Neural cell (in vitro differentiated cells): ENCODE results near the gene SPSB4.

ENCODE experiments used
- EP300 ChIP-seq: fragments of 450-650 bp; conservative IDR thresholded peaks from 2 replicates; pipeline ENCODE4 v1.6.1; 2014; ENCODE audit warnings: antibody characterized with exemption, mild to moderate bottlenecking, moderate library complexity; ENCODE audit not compliant: poor library complexity, severe bottlenecking
- EZH2 ChIP-seq: fragments of 200-600, 300-800 bp; shearing (Covaris generic), sonication (generic); IDR thresholded peaks from 2 replicates; pipeline ENCODE4 v1.6.1; 2014; ENCODE audit warnings: antibody characterized with exemption, low read length, borderline replicate concordance, mild to moderate bottlenecking; ENCODE audit not compliant: insufficient read depth, poor library complexity, severe bottlenecking
- MXI1 ChIP-seq: fragments of 450-650 bp; conservative IDR thresholded peaks from 2 replicates; pipeline ENCODE4 v1.6.1; 2014; ENCODE audit warnings: antibody characterized with exemption, mild to moderate bottlenecking; ENCODE audit not compliant: poor library complexity, severe bottlenecking
- POLR2AphosphoS5 ChIP-seq: IDR thresholded peaks from 2 replicates; pipeline ENCODE4 v1.6.1; 2012
- RAD21 ChIP-seq: fragments of 450-650 bp; conservative IDR thresholded peaks from 2 replicates; pipeline ENCODE4 v1.6.1; 2014; ENCODE audit warnings: antibody characterized with exemption, mild to moderate bottlenecking, moderate library complexity
- SMC3 ChIP-seq: fragments of 450-650 bp; conservative IDR thresholded peaks from 2 replicates; pipeline ENCODE4 v1.6.1; 2014; ENCODE audit warnings: antibody characterized with exemption, mild to moderate bottlenecking, moderate library complexity; ENCODE audit not compliant: poor library complexity
- TAF1 ChIP-seq: IDR thresholded peaks from 2 replicates; pipeline ENCODE4 v1.6.1; 2012; ENCODE audit warnings: low read depth
- TF ChIP-seq, protein P1 (sequence below): fragments of 450-650 bp; IDR thresholded peaks from 2 replicates; pipeline ENCODE4 v1.5.1; 2014; ENCODE audit warnings: antibody characterized with exemption, mild to moderate bottlenecking, moderate library complexity; ENCODE audit not compliant: poor library complexity, severe bottlenecking
- TF ChIP-seq, protein P2 (sequence below): IDR thresholded peaks from 2 replicates; pipeline ENCODE4 v1.6.1; 2012; ENCODE audit warnings: borderline replicate concordance

DNA sequence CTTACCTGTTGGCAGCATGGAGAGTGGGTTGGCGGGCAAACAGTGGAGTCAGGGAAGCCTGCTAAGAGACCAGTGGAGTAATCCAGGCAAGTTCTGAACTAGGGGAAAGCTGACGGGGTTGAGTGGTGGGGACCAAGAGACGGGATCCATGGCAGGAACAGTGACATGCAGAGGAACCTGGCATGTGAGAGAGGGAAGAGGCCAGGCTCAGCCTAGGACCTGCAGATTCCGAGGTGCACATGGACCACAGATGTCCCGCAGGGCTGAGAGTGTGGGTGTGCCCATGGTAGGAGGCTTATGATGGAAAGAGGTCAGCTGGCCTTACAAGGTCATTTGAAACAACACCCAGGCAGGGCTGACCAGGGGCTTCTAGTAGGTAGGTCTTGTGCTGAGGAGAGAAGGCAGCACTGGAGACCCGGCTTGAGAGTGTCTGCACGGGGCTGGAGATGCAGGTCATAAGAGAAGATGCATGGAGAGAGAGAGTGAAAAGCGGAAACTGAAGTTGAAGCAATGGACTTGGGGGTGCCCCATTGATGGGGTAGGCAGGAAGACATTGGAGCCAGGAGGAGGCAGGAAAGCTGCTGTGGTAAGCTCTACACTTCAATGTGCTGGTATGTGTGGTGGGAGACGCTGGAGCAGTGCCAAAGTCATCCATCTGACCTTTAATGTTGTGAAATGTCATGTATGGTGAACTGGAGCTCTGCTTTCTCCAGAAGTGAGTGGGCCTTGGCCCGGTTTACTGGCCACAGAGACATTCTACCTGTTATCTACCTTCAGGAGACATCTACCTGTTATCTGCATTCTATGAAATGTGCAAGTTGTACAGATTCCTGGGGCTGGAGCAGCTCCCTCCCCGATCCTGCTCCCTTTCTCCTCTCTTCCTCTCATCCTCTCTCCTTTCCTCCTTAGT is 4.6 kb downstream of the SPSB4 start:
- TF ChIP-seq EZH2: no peak
- TF ChIP-seq, protein P1, sequence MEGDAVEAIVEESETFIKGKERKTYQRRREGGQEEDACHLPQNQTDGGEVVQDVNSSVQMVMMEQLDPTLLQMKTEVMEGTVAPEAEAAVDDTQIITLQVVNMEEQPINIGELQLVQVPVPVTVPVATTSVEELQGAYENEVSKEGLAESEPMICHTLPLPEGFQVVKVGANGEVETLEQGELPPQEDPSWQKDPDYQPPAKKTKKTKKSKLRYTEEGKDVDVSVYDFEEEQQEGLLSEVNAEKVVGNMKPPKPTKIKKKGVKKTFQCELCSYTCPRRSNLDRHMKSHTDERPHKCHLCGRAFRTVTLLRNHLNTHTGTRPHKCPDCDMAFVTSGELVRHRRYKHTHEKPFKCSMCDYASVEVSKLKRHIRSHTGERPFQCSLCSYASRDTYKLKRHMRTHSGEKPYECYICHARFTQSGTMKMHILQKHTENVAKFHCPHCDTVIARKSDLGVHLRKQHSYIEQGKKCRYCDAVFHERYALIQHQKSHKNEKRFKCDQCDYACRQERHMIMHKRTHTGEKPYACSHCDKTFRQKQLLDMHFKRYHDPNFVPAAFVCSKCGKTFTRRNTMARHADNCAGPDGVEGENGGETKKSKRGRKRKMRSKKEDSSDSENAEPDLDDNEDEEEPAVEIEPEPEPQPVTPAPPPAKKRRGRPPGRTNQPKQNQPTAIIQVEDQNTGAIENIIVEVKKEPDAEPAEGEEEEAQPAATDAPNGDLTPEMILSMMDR: no peak
- no peak for TF ChIP-seq SMC3
- no peak for TF ChIP-seq TAF1
- TF ChIP-seq, protein P2, sequence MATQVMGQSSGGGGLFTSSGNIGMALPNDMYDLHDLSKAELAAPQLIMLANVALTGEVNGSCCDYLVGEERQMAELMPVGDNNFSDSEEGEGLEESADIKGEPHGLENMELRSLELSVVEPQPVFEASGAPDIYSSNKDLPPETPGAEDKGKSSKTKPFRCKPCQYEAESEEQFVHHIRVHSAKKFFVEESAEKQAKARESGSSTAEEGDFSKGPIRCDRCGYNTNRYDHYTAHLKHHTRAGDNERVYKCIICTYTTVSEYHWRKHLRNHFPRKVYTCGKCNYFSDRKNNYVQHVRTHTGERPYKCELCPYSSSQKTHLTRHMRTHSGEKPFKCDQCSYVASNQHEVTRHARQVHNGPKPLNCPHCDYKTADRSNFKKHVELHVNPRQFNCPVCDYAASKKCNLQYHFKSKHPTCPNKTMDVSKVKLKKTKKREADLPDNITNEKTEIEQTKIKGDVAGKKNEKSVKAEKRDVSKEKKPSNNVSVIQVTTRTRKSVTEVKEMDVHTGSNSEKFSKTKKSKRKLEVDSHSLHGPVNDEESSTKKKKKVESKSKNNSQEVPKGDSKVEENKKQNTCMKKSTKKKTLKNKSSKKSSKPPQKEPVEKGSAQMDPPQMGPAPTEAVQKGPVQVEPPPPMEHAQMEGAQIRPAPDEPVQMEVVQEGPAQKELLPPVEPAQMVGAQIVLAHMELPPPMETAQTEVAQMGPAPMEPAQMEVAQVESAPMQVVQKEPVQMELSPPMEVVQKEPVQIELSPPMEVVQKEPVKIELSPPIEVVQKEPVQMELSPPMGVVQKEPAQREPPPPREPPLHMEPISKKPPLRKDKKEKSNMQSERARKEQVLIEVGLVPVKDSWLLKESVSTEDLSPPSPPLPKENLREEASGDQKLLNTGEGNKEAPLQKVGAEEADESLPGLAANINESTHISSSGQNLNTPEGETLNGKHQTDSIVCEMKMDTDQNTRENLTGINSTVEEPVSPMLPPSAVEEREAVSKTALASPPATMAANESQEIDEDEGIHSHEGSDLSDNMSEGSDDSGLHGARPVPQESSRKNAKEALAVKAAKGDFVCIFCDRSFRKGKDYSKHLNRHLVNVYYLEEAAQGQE: no peak
- TF ChIP-seq EP300: no peak
- no peak for TF ChIP-seq RAD21
- no peak for TF ChIP-seq POLR2AphosphoS5
- no peak for TF ChIP-seq MXI1
